ENCODE data around the gene OPN4. TPM values are rescaled to one million over a fixed set of nuclear protein-coding genes. Genes with fewer than 3 reads are reported as not detected.
"Not testable (repeated sequence)": the region's sequence is repeated elsewhere in the genome, so short reads cannot be mapped to it uniquely, and the experiment has no call there.

Gene OPN4
- total RNA-seq, 3 donors from 2014 or later, result not detected

GRCh38 chr10:86613905-86614304, 40.4 kb upstream of the OPN4 start:
- Histone ChIP-seq H3K27me3 (no peaks in the 10 kb centered on the region), H3K9me3 (no peaks in the 10 kb centered on the region), H3K27ac (no peak overlapping the region), H3K4me1 (no peaks in the 10 kb centered on the region), H3K4me3 (no peak overlapping the region), H3K36me3 (no peaks in the 10 kb centered on the region)
- no peak for DNase-seq (ENCODE audit: low spot score in 2 of 2)
- intact Hi-C loops (cut with DNase I; ENCODE audit: low total_unique reads), result no loop called here
- TF ChIP-seq, protein P1, sequence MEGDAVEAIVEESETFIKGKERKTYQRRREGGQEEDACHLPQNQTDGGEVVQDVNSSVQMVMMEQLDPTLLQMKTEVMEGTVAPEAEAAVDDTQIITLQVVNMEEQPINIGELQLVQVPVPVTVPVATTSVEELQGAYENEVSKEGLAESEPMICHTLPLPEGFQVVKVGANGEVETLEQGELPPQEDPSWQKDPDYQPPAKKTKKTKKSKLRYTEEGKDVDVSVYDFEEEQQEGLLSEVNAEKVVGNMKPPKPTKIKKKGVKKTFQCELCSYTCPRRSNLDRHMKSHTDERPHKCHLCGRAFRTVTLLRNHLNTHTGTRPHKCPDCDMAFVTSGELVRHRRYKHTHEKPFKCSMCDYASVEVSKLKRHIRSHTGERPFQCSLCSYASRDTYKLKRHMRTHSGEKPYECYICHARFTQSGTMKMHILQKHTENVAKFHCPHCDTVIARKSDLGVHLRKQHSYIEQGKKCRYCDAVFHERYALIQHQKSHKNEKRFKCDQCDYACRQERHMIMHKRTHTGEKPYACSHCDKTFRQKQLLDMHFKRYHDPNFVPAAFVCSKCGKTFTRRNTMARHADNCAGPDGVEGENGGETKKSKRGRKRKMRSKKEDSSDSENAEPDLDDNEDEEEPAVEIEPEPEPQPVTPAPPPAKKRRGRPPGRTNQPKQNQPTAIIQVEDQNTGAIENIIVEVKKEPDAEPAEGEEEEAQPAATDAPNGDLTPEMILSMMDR (IDR thresholded peaks at IDR 0.05), result no peak
- TF ChIP-seq POLR2AphosphoS5 (IDR thresholded peaks at IDR 0.05) (no peak), POLR2A (IDR thresholded peaks at IDR 0.05) (no peak)

- Histone ChIP-seq H3K27me3 (no peaks in the 10 kb centered on the region), H3K9me3 (no peaks in the 10 kb centered on the region), H3K4me3 (no peak overlapping the region), H3K27ac (no peak overlapping the region), H3K4me1 (no peaks in the 10 kb centered on the region), H3K36me3 (no peaks in the 10 kb centered on the region)
- no peak for DNase-seq (ENCODE audit: low spot score in 2 of 2)
- TF ChIP-seq, protein P1 (IDR thresholded peaks at IDR 0.05), result no peak
- TF ChIP-seq POLR2AphosphoS5 (IDR thresholded peaks at IDR 0.05) (no peak), POLR2A (IDR thresholded peaks at IDR 0.05) (no peak)
- intact Hi-C loops (cut with DNase I; ENCODE audit: low total_unique reads), result no loop called here
These were observed 39.5 kb upstream of the OPN4 start for GRCh38 chr10:86614853-86615252.

GRCh38 chr10:86617278-86617677, 37.1 kb upstream of the OPN4 start:
- H3K4me3 ChIP-seq; H3K27ac ChIP-seq; H3K4me1 ChIP-seq; intact Hi-C loops (cut with DNase I; ENCODE audit: low total_unique reads); H3K9me3 ChIP-seq; H3K27me3 ChIP-seq; DNase-seq (ENCODE audit: low spot score in 2 of 2); H3K36me3 ChIP-seq: not testable (repeated sequence)

DNA sequence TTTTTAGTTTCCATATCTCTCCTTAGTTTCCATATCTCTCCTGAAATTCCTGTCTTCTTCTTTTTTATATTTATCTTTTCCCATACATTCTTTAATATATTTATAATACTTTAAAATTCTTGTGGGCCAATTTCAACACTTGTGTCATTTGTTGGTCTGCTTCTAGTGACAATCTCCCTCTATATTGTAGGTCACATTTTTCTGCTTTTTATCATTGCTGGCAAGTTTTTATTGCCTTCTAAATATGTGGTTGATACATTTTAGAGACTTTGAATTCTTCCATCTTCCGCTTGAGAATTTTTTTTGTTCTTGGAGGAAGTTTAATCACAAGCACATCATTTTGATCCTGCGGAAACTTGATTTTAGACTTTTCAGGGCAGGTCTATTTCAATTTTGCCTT, 26.0 kb upstream of the OPN4 start:
- DNase-seq (ENCODE audit: low spot score in 2 of 2), result no peak
- H3K9me3 ChIP-seq, result no peaks in the 10 kb centered on the region
- H3K36me3 ChIP-seq, result no peaks in the 10 kb centered on the region
- TF ChIP-seq, protein P1 (IDR thresholded peaks at IDR 0.05), result no peak
- TF ChIP-seq POLR2AphosphoS5 (IDR thresholded peaks at IDR 0.05), result no peak
- TF ChIP-seq POLR2A (IDR thresholded peaks at IDR 0.05), result no peak
- no peaks in the 10 kb centered on the region for H3K4me1 ChIP-seq
- no peak overlapping the region for H3K4me3 ChIP-seq
- peaks cover 0 to 14% of the 10 kb centered on the region in 2 donors for H3K27me3 ChIP-seq
- no peak overlapping the region for H3K27ac ChIP-seq
- intact Hi-C loops (cut with DNase I; ENCODE audit: low total_unique reads), result no loop called here

GRCh38 chr10:86630079-86630478, 24.3 kb upstream of the OPN4 start:
- Histone ChIP-seq H3K9me3 (no peaks in the 10 kb centered on the region), H3K4me3 (no peak overlapping the region), H3K27me3 (peaks cover 0 to 16% of the 10 kb centered on the region in 2 donors), H3K4me1 (no peaks in the 10 kb centered on the region), H3K36me3 (no peaks in the 10 kb centered on the region), H3K27ac (no peak overlapping the region)
- no peak for TF ChIP-seq POLR2AphosphoS5 (IDR thresholded peaks at IDR 0.05)
- TF ChIP-seq, protein P1 (IDR thresholded peaks at IDR 0.05), result no peak
- TF ChIP-seq POLR2A (IDR thresholded peaks at IDR 0.05), result no peak
- DNase-seq (ENCODE audit: low spot score in 2 of 2), result no peak
- intact Hi-C loops (cut with DNase I; ENCODE audit: low total_unique reads), result no loop called here
